ENCODE results near the gene MFGE8. TPM values are rescaled to one million over a fixed set of nuclear protein-coding genes. Genes with fewer than 3 reads are reported as not detected.
A peak's percentile ranks its signal among the peaks of the same experiment; 100 is the strongest.

MFGE8 gene
- total and polyA plus RNA-seq, 7 experiments from 2014 or later = 6.3 to 106 (median 71.6) TPM

DNA sequence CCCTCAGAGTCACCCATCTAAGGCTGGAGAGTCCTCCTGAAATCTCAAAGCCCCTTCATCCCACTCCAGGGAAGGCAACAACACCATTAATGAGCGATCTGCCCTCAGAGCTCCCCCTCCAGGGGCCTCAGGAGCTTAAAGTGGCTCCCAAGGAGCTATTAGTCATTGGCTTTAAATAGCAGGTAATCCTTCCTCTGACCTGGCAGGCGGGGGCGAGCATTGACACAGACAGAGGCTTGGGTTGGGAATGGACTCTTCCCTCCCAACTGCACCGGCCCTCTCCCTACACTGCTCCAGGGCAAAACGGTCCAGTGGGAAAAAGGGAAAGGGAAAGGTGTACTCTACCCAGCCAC, 1.4 kb downstream of the MFGE8 start:
- Mint-ChIP-seq H3K4me1 (peaks cover 12 to 43% (median 35%) of the 10 kb centered on the region in 7 donors), H3K36me3 (peaks cover 0 to 5% (median 0%) of the 10 kb centered on the region in 5 donors), H3K27me3 (peaks cover 0 to 4% (median 0%) of the 10 kb centered on the region in 5 donors), H3K27ac (peak overlapping the region in 7 of 9 donors; percentile 68 to 93 (median 85)), H3K9me3 (no peaks in the 10 kb centered on the region), H3K4me3 (peak overlapping the region in 9 of 10 donors; percentile 87 to 99 (median 95))
- Histone ChIP-seq H3K9me3 (ENCODE audit: control insufficient read depth in 2 of 3, low read length in 3 of 3) (no peaks in the 10 kb centered on the region), H3K36me3 (ENCODE audit: control insufficient read depth in 2 of 3, insufficient read depth in 3 of 3, low read length in 3 of 3) (no peaks in the 10 kb centered on the region), H3K27ac (ENCODE audit: low read depth, low read length) (no peak overlapping the region), H3K4me3 (ENCODE audit: low read length) (no peak overlapping the region), H3K4me1 (ENCODE audit: control insufficient read depth in 2 of 2, insufficient read depth in 2 of 2, low read length in 2 of 2) (peaks cover 0 to 15% of the 10 kb centered on the region in 2 donors), H3K27me3 (ENCODE audit: control insufficient read depth in 2 of 2, insufficient read depth in 2 of 2, low read length in 2 of 2) (no peaks in the 10 kb centered on the region)
- intact Hi-C loops (cut with micrococcal nuclease) = loop anchor here in 1 of 2 donors (2.0 kb wide), 1 partner anchor 105 kb away; no protein-coding TSS in a partner anchor
- no peak for ATAC-seq
- CTCF ChIA-PET = interaction anchor here (0.6 to 1.0 kb wide), 3 partner anchors 105 to 112 kb away, joined by 3 read pairs; no protein-coding TSS in a partner anchor
- POLR2A ChIA-PET = interaction anchor here (0.8 kb wide), 1 partner anchor 11 kb away, joined by 3 read pairs; no protein-coding TSS in a partner anchor
- no peak for DNase-seq

- H3K4me3 Mint-ChIP-seq = peak overlapping the region in 5 of 10 donors; percentile 14 to 69 (median 56)
- POLR2A ChIA-PET = no interaction called here
Measured at GRCh38 chr15:88909956-88910831, 3.0 kb downstream of the MFGE8 start.

GRCh38 chr15:88908697-88909621, 4.2 kb downstream of the MFGE8 start:
- intact Hi-C loops (cut with micrococcal nuclease) = no loop called here
- H3K4me1 ChIP-seq (ENCODE audit: control insufficient read depth in 2 of 2, insufficient read depth in 2 of 2, low read length in 2 of 2) = peaks cover 10 to 28% of the 10 kb centered on the region in 2 donors
- Mint-ChIP-seq H3K36me3 (peaks cover 0 to 12% (median under 1%) of the 10 kb centered on the region in 5 donors), H3K27ac (peak overlapping the region in 7 of 9 donors; percentile 49 to 94 (median 85)), H3K27me3 (peaks cover 0 to 4% (median 0%) of the 10 kb centered on the region in 5 donors), H3K4me3 (no peak overlapping the region), H3K4me1 (peaks cover 23 to 63% (median 52%) of the 10 kb centered on the region in 7 donors), H3K9me3 (no peaks in the 10 kb centered on the region)
- H3K27ac ChIP-seq (ENCODE audit: low read depth, low read length) = no peak overlapping the region
- ATAC-seq = no peak
- peaks cover 0 to 3% (median 0%) of the 10 kb centered on the region in 3 experiments for H3K36me3 ChIP-seq (ENCODE audit: control insufficient read depth in 2 of 3, insufficient read depth in 3 of 3, low read length in 3 of 3)
- no peaks in the 10 kb centered on the region for H3K9me3 ChIP-seq (ENCODE audit: control insufficient read depth in 2 of 3, low read length in 3 of 3)
- no peak overlapping the region for H3K4me3 ChIP-seq (ENCODE audit: low read length)
- DNase-seq = no peak
- ChIA-PET CTCF (interaction anchor here (0.9 to 1.3 kb wide), 2 partner anchors 95 to 179 kb away, joined by 3 read pairs; partner anchors contain the start of gene ABHD2), POLR2A (interaction anchor here (1.1 kb wide), 1 partner anchor 181 kb away, joined by 4 read pairs; no protein-coding TSS in a partner anchor)
- H3K27me3 ChIP-seq (ENCODE audit: control insufficient read depth in 2 of 2, insufficient read depth in 2 of 2, low read length in 2 of 2) = no peaks in the 10 kb centered on the region

More at GRCh38 chr15:88909956-88910831, 3.0 kb downstream of the MFGE8 start:
- no peak for DNase-seq
- peaks cover 0 to 20% of the 10 kb centered on the region in 2 donors for H3K4me1 ChIP-seq (ENCODE audit: control insufficient read depth in 2 of 2, insufficient read depth in 2 of 2, low read length in 2 of 2)
- peaks cover 0 to 3% (median 0%) of the 10 kb centered on the region in 3 experiments for H3K36me3 ChIP-seq (ENCODE audit: control insufficient read depth in 2 of 3, insufficient read depth in 3 of 3, low read length in 3 of 3)
- no peak overlapping the region for H3K27ac ChIP-seq (ENCODE audit: low read depth, low read length)
- H3K27me3 Mint-ChIP-seq = peaks cover 0 to 4% (median 0%) of the 10 kb centered on the region in 5 donors
- peak overlapping the region in 8 of 9 donors; percentile 49 to 92 (median 85) for H3K27ac Mint-ChIP-seq
- H3K27me3 ChIP-seq (ENCODE audit: control insufficient read depth in 2 of 2, insufficient read depth in 2 of 2, low read length in 2 of 2) = no peaks in the 10 kb centered on the region
- no peaks in the 10 kb centered on the region for H3K9me3 Mint-ChIP-seq
- intact Hi-C loops (cut with micrococcal nuclease) = no loop called here
- ATAC-seq = no peak
- no peak overlapping the region for H3K4me3 ChIP-seq (ENCODE audit: low read length)
- CTCF ChIA-PET = interaction anchor here (1.0 kb wide), 1 partner anchor 13 kb away, joined by 3 read pairs; no protein-coding TSS in a partner anchor
- H3K36me3 Mint-ChIP-seq = peaks cover 0 to 12% (median 0%) of the 10 kb centered on the region in 5 donors
- no peaks in the 10 kb centered on the region for H3K9me3 ChIP-seq (ENCODE audit: control insufficient read depth in 2 of 3, low read length in 3 of 3)
- peaks cover 12 to 52% (median 39%) of the 10 kb centered on the region in 7 donors for H3K4me1 Mint-ChIP-seq

- Histone ChIP-seq H3K4me1 (ENCODE audit: control insufficient read depth in 2 of 2, insufficient read depth in 2 of 2, low read length in 2 of 2) (peaks cover 17 to 33% of the 10 kb centered on the region in 2 donors), H3K36me3 (ENCODE audit: control insufficient read depth in 2 of 3, insufficient read depth in 3 of 3, low read length in 3 of 3) (peaks cover 0 to 3% (median 0%) of the 10 kb centered on the region in 3 experiments), H3K9me3 (ENCODE audit: control insufficient read depth in 2 of 3, low read length in 3 of 3) (no peaks in the 10 kb centered on the region), H3K27ac (ENCODE audit: low read depth, low read length) (no peak overlapping the region), H3K27me3 (ENCODE audit: control insufficient read depth in 2 of 2, insufficient read depth in 2 of 2, low read length in 2 of 2) (no peaks in the 10 kb centered on the region), H3K4me3 (ENCODE audit: low read length) (no peak overlapping the region)
- Mint-ChIP-seq H3K36me3 (peaks cover 0 to 12% (median 0%) of the 10 kb centered on the region in 5 donors), H3K27ac (peak overlapping the region in 7 of 9 donors; percentile 48 to 94 (median 83)), H3K4me1 (peaks cover 24 to 65% (median 52%) of the 10 kb centered on the region in 7 donors), H3K27me3 (peaks cover 0 to 4% (median 0%) of the 10 kb centered on the region in 5 donors), H3K9me3 (no peaks in the 10 kb centered on the region), H3K4me3 (no peak overlapping the region)
- ATAC-seq (no peak), DNase-seq (no peak)
- POLR2A ChIA-PET = interaction anchor here (1.1 kb wide), 1 partner anchor 182 kb away, joined by 4 read pairs; no protein-coding TSS in a partner anchor
- intact Hi-C loops (cut with micrococcal nuclease) = no loop called here
- CTCF ChIA-PET = interaction anchor here (0.9 to 1.3 kb wide), 2 partner anchors 96 to 180 kb away, joined by 3 read pairs; partner anchors contain the start of gene ABHD2
Measured at GRCh38 chr15:88908123-88908522, 5.1 kb downstream of the MFGE8 start.

DNA sequence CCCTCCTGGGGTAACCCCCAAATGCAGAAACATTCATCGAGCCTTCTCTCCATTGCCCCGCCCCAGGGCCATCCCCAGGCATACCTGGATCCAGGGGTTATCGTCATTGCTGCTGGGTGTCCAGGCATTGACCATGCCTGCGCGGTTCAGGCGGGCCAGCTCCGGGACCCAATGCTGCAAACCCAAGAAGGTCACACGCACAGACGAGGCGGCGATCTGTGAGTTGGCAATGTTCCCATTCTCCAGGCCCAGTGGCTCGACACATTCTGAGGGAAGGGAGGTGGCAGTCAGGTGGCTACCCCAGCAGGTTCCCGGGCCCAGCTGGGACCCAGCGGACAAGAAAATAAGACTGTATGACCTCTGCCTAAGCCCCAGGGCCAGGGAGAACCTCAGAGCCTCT, 6.1 kb downstream of the MFGE8 start:
- POLR2A ChIA-PET = interaction anchor here (0.9 kb wide), 1 partner anchor 8 kb away, joined by 3 read pairs; no protein-coding TSS in a partner anchor

More for the DNA sequence above, 6.1 kb downstream of the MFGE8 start:
- peaks cover 26 to 73% (median 56%) of the 10 kb centered on the region in 7 donors for H3K4me1 Mint-ChIP-seq
- Histone ChIP-seq H3K4me3 (ENCODE audit: low read length) (no peak overlapping the region), H3K4me1 (ENCODE audit: control insufficient read depth in 2 of 2, insufficient read depth in 2 of 2, low read length in 2 of 2) (peaks cover 19 to 36% of the 10 kb centered on the region in 2 donors), H3K9me3 (ENCODE audit: control insufficient read depth in 2 of 3, low read length in 3 of 3) (no peaks in the 10 kb centered on the region), H3K27me3 (ENCODE audit: control insufficient read depth in 2 of 2, insufficient read depth in 2 of 2, low read length in 2 of 2) (no peaks in the 10 kb centered on the region), H3K27ac (ENCODE audit: low read depth, low read length) (no peak overlapping the region), H3K36me3 (ENCODE audit: control insufficient read depth in 2 of 3, insufficient read depth in 3 of 3, low read length in 3 of 3) (peaks cover 0 to 3% (median 0%) of the 10 kb centered on the region in 3 experiments)
- CTCF ChIA-PET = interaction anchor here (1.3 kb wide), 1 partner anchor 97 kb away, joined by 3 read pairs; no protein-coding TSS in a partner anchor
- ATAC-seq = no peak
- no peaks in the 10 kb centered on the region for H3K9me3 Mint-ChIP-seq
- peaks cover 0 to 3% (median 0%) of the 10 kb centered on the region in 5 donors for H3K27me3 Mint-ChIP-seq
- H3K4me3 Mint-ChIP-seq = no peak overlapping the region
- no peak for DNase-seq
- H3K36me3 Mint-ChIP-seq = peaks cover 0 to 13% (median 0%) of the 10 kb centered on the region in 5 donors
- H3K27ac Mint-ChIP-seq = peak overlapping the region in 7 of 9 donors; percentile 55 to 94 (median 85)
- intact Hi-C loops (cut with micrococcal nuclease) = no loop called here

All from naive thymus-derived CD4-positive, alpha-beta T cell (primary cell).